GM21447 (cell line): ENCODE measurements around the gene NBAS.

Experiments used
- ATAC-seq: cut with Tn5 transposase; IDR thresholded peaks from one replicate; pipeline ENCODE4 v1.9.1; 2021; ENCODE audit not compliant: unreplicated experiment

The NBAS gene

DNA sequence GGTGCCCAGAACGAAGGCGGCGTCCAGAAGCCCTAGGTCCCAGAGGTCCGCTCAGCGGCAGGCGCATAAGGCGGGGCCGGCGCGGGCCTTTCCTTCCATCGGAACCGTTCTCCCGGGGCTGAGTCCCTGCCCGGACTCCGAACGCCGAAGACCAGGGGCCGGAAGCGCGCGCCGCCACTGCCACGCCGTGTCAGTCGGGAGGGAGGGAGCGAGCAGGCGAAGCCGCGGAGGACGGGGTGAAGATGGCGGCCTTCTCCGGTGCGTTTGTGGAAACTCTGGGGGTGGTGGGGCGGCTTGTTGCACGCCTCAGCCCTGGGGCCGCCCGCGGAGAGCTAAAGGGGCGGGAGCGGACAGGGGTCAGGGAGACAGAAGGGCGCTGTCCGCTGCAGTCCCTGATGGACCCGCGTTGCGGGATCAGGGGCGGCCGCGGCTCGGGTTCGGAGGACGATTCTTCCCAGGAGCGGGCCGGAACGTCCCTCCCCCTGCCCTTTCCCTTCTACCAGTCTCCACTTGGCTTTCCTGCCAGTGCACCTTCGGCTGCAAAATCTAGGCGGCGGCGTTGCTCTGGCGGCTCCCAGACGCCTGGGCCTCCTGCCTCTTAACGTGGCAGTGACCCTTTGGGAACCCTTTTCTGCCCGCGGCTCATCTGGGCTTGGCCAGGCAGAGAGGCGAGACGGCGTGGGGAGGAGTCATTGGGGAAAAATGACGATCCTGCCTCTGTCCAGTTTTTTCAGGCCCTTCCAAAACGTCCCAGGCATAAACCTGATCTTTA is 30.7 kb upstream of the NBAS start, which contains the start of gene DDX1:
DDX1 (plus strand) TSS at position 177 of the 772 bp plus-strand sequence; CDS start at position 243, 66 bp downstream.
- ATAC-seq = peak; percentile 88

DNA sequence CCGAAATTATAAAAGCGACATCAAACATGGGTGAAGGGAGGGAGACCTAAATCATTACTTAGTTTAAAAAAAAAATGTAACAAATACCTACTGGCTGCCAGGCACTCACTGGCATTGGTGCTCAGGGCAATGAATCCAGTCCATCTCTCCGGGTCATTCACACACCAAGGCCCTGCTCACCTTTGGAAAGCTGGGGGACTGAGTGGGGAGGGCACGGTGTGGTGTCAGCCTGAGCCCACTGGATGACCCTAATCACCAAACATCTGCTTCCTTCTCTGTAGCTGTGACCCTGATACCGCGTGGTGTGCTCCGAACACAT is 30.2 kb upstream of the NBAS start:
- no peak for ATAC-seq

DNA sequence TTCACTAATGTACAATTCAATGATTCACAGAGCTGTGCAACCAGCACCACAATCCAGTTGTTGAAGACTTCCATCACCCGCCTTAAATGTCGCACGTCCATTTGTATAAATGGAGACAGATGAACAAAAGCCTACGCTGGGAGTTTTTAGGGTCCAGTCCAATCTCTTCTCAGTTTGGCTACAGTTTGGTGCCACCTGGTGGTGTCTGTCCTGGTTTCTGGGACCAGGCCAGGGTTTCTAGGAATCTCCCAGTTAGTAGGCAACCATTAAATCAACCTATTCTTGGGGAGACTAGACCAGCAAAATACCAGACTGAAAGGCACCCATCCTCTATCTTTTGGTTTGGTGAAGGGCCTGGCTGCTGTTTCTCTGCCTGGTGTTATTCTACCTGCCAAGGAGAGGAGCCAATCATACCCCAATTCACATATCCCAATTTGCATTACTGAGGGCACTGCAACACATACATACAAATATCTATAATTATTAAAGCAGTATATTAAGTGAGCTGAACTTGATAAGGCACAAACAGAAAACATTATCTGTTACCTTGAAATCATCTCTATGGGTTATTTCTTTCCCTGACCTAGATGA is 27.3 kb upstream of the NBAS start:
- ATAC-seq = no peak

DNA sequence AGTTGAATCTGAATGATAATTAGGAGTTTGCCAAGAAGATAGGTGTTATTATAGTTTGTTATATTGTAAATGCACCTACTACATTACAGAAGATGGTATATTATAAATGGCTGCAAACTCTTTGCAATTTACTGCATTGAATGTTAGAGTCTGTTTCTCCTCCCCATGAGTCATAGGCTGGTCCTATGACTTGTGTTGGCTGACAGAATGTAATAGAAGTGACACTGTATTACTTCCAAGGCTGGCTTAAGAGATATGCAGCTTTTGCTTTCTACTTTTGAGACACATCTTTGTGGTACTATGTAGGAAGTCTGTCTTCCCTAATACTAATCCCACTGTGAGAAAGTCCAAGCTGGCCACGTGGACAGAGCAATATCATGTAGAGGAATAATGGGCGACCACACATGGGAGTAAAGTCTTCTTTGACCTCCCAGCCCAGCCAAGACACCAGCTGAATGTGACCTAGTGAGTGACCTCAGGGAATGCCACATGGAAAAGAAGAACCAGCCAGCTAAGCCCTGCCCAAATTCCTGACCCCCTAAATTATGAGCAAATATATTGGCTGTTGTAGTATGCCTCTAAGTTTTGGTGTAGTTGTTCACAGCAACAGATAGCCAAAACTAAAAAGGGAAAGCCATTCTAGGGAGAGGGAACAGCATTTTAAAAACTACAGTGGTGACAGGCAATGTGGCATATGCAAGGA is 23.8 kb upstream of the NBAS start:
- no peak for ATAC-seq

DNA sequence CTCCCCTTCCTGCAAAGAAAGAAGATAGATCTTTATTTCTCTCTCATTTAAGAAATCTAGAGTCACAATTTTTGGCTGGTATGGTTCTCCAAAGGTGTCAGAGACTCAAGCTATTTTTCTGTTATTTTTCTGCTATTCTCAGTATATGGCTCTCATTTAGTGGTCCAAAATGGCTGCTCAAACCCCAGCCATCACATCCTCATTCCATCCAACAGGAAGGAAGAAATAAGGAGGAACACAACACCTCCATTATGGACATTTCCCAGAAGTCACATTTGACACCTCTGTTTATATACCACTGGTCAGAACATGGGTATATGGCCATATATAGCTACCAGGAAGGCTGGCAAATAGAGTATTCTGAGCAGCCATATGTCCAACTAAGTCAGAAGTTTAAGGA is 23.2 kb upstream of the NBAS start:
- no peak for ATAC-seq

DNA sequence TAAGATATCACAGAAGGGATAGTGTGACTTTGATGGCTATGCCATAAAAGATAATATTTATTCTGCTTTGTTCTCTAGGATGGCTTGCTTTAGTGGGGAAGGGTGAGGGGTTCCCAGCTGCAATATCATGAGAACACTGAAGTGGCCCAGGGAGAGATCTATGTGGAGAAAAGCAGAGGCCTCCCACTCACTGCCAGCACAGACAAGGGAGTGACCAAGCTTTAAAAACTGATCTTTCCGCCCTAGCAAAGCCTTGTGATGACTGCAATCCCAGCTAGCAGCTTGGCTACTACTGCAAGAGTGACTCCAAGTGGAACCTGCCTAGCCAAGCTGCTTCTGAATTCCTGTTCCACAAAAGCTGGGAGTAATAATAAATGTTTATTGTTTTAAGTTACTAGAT is 22.7 kb upstream of the NBAS start:
- ATAC-seq = no peak

DNA sequence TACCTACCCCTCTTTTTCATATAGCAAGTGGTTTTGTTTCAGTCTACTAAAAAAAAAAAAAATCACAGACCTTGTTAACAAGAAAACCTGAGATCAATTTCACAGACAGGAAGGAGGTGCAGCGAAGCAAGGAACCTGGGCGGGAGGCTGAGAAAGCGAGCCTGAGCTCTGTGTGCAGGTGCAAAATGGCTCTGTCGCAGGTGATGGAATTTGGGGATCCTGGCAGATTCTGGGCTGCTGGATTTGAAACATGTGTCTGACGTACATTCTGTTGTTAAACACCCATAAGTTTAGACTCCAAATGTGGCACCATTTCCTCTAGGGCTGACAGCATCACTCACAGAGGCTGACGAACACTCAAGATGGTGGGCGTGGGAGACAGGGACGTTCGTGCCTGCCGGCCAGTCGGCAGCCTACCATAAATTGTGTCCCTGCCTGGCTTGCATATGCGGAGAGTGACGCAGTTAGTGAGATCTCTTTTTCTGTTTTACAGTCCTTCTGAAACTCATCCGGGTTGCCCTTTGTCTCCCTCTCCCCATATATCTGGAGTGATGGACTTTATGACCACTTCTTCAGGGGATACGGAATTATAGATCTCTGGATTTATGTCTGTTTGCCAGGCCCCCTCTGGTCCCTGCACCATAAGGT is 21.7 kb upstream of the NBAS start:
- ATAC-seq = no peak

DNA sequence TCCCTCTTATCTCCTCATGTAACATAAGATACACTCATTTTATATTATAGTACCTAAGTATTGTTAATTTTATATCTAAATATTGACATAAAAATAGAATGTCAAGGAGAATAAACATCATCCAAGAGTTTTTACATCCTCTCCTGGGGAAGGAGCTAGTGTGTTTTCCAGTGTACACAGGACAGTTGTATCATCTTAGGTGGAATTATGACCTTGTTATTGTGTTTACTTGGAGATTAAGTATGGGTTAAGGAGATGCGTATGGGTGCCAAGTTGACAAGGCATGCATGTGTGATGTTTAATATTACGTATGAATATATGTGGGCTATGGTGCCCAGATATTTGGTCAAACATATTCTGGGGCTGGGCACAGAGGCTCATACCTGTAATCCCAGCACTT is 19.3 kb upstream of the NBAS start:
- ATAC-seq = no peak

DNA sequence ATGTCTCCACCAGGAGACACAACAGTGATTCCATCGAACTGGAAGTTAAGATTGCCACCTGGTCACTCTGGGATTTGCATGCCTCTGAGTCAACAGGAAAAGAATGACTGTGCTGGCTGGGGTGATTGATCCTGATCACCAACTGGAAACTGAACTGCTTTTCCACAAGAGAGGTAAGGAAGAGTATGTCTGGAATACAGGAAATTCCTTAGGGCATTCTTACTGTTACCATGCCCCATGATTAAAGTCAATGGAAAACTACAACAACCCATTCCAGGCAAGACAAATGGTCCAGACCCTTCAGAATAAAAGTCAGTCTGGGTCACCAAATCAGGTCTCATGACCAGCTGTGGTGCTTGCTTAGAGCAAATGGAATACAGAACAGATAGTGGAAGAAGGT is 18.5 kb upstream of the NBAS start:
- no peak for ATAC-seq

DNA sequence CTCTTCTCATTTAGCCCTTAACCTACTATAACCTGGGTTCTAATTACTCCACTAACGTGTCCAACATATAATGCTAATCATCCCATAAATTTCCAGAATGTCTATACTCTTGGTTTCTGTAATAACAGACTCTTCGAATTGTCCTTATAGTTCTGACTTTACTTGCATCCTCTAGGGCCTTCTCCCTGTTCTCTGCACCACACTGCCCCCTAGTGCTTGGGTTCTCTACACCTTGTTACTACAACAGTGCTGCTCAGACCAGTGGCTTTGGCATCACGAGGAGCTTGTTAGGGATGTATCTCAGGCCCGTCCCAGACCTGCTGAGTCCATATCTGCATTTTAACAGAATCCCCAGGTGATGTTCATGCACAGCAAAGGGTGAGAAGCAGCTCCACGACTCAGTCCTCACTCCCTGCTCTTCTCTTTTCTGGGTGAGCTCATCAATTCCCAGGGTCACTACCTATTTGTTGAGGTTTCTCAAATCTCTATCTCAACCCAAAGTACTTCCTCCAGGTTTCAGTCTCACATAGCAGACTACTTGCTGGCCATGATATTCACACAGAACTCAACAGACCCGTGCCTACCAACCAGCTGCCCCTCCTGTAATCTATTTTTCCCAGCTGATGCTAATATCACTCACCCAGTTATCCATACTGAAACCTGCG is 16.1 kb upstream of the NBAS start:
- ATAC-seq = peak; percentile 95

DNA sequence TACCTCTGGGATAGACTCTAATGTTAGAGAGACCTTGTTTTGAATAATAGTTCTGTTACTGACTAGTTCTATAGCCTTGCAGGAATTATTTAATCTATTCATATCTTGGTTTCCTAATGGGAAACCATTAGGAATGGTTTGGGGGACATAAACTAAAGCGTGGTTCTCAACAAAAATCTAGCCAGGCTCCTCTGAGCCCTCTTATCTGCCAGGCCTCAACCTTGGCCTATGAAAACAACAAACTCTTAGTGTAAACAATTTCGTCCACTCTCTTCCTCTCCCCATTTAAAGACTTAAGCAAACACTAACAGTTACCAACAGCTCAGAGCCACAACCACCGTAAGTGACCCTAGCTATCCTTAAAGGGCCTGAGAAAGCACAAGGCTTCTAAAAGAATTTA is 10.6 kb upstream of the NBAS start:
- ATAC-seq = no peak

DNA sequence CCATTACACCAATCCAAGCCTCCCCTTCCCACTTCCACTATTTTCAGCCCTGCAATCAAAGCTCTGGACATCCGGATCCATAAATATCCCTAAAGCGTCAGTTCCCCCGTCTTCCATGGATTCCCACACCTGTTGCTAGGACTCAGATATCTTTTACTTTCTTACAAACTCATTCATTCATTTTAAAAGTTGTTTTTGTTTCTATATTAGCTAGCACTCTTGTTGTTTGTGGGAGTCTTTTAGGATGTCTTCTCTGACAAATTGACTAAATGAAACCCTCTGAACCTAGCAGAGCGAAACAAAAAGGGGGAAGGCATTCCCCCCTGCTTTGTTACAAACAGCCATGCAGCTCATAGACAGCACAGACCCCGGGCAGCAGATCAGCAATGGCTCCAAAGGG is 9.0 kb upstream of the NBAS start:
- no peak for ATAC-seq

DNA sequence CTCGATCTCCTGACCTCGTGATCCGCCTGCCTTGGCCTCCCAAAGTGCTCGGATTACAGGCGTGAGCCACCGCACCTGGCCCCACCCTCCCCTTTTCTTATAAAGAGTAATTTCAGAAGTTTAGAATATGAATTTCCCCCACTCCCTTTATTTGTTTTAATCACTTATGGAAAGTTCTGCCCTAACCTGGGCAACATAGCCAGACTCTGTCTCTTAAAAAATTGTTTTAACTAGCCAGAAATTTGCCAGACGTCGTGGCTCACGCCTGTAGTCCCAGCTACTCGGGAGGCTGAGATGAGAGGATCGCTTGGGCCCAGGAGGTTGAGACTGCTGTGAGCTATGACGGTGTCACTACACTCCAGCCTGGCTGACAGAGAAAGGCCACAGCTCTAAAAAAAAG is 7.7 kb upstream of the NBAS start:
- ATAC-seq = no peak

DNA sequence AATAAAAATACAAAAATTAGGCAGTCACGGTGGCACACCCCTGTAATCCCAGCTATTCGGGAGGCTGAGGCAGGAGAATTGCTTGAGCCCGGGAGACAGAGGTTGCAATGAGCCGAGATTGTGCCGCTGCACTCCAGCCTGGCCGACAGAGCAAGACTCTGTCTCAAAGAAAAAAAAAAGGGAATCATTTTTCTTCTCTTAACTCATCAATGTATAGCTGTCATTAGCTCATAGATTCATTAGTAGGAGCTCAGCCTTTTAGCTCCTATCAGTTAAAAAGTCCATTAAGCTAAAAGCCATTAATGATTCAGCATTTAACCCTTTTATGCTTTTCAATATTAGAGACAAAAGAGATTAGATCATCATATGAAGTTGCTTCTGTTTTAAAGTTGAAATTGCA is 5.8 kb upstream of the NBAS start:
- ATAC-seq = no peak

DNA sequence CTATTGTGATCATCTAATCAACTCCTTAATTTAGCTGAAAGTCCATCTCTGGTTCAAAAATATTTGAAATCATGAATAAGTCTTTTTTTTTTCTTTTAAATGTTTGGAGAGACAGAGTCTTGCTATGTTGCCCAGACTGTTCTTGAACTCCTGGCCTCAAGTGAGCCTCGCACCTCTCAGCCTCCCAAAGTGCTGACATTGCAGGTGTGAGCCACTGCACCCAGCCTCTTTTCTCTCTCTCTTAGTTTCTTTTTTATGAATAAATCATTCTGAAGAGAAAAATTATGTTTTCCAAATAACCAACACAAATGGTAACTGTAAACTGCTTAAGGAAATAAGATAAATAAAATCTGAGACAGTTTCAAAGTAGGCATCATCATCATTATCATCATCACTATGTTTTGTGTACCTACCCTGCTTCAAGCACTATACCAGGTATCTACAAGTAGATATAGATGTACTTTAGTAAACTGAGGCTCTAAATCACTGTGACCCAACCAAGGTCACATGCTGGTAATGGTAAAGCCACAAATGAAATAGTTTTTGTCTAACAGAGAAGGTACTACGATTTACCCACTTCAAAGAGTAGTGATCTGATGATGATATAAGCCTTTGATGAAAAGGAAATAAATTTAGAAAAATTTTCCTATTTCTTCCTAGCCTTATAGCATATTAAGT is 5.0 kb upstream of the NBAS start:
- ATAC-seq = no peak

DNA sequence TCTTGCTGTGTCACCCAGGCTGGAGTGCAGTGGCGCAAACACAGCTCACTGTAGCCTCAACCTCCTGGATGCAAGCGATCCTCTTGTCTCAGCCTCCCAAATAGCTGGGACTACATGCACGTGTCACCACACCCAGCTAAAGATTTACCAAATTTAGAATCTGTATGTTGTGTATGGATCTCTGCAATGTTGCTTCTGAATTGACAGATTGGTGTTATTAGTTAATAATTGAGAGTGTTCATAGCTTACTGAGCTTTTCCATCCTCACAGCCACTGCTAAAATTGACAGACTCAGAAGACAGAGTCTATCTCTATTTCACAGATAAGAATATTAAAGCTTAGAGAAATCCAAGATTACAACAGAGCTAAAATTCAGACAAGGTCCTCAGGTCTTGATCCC is 4.3 kb upstream of the NBAS start:
- no peak for ATAC-seq

DNA sequence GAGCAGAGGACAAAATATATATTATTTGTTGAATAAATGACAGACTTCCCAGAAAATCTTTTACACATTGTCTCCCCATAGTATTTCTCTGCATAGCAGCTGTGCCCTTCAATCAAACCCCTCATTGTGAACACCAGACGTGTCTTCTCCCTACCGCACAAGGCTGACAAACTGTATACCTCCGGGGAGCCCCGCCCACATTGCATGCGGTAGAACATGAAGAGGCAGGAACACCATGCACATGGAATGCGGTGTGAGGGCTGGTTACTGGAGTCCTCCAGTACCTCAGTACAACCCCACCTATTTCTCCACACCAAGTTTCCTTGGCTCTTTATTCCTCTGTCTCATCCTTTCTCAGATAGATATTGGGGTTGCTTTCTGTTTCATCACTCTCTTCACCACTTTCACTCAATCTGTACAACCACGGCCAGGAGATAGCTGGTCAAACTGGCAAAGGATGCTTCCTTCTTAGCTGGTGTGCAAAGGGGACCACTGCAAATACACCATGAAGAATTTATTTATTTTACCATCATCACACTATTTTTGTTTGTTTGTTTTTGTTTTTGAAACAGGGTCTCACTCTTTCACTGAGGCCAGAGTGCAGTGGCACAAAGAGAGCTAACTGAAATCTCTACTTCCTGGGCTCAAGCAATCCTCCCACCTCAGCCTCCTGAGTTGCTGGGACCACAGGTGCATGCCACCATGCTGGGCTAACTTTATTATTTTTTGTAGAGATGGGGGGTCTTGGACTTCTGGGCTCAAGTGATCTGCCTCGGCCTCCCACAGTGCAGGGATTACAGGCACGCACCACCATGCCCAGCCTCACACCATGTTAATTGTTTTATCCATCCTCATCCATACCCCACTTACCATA is 2.3 kb upstream of the NBAS start:
- ATAC-seq = no peak

DNA sequence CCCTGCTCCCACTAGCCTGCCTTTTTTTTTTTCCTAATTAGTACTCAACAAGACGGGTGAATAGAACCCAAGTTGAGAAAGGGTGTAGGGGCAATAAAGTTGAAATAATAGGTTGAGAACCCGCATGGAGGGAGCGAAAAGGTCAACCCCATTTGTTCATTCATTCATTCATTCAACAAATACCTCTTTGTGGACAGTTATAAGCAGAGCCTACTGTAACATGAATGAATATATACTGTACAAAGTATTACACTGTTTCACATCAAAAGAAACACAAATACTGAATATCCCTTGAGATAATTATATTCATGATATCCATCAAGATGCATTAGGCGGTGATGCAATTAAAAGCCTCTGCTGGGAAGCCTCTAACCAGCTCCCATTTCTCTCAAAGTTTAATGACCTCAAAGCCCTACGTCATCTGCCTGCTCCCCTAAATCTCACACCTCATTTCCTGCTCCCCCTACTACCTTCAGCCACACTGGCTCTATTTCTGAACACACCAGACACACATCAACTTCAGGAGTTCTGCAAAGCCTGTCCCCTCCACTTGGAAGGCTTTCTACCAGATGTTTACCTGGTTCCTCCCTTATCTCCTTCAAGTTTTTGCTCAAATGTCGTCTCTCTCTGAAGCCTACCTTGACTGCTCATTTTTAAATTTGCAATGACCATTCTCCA is 1.4 kb upstream of the NBAS start:
- no peak for ATAC-seq
